Fibroblast of lung (primary cell): ENCODE results near the gene WIPF3. TPM values are rescaled to one million over a fixed set of nuclear protein-coding genes. Genes with fewer than 3 reads are reported as not detected.
A peak's percentile ranks its signal among the peaks of the same experiment; 100 is the strongest.

Source experiments
- DNase-seq, 2 donors: peaks; one replicate each; pipeline versions ENCODE4 v3.0.0 to v3.0.0-alpha.2; 2010; ENCODE audit warnings: low read depth in 2 of 2
- H2AFZ ChIP-seq: 2 replicates; pipeline ENCODE4 v1.5.1; 2012; ENCODE audit warnings: low read length, control low read depth, inconsistent platforms
- H3K27ac ChIP-seq: 2 replicates; pipeline ENCODE4 v1.5.1; 2011; ENCODE audit warnings: low read length, control low read depth; ENCODE audit not compliant: insufficient read depth
- H3K27me3 ChIP-seq: 2 replicates; pipeline ENCODE4 v1.5.1; 2011; ENCODE audit warnings: mild to moderate bottlenecking, low read length; ENCODE audit not compliant: control insufficient read depth, insufficient read depth
- H3K36me3 ChIP-seq: 2 replicates; pipeline ENCODE4 v1.5.1; 2011; ENCODE audit warnings: low read length; ENCODE audit not compliant: control insufficient read depth, insufficient read depth
- H3K4me1 ChIP-seq: 2 replicates; pipeline ENCODE4 v1.5.1; 2011; ENCODE audit warnings: low read length; ENCODE audit not compliant: control insufficient read depth, insufficient read depth; ENCODE audit errors: extremely low read depth
- H3K4me2 ChIP-seq: 2 replicates; pipeline ENCODE4 v1.5.1; 2011; ENCODE audit warnings: low read length, control low read depth; ENCODE audit not compliant: insufficient read depth; ENCODE audit errors: extremely low read depth
- H3K4me3 ChIP-seq, 4 experiments: fragments of 200-600 bp in 1 of 4; sonication (generic) in 1 of 4; replicated peaks in 1 of 4; 2 replicates each; pipeline ENCODE4 v1.5.1; 2011 to 2016; ENCODE audit warnings: low read length in 4 of 4, low read depth in 3 of 4, mild to moderate bottlenecking in 3 of 4, control low read depth in 2 of 4, inconsistent platforms in 1 of 4, mixed read lengths in 1 of 4; ENCODE audit not compliant: insufficient read depth in 1 of 4; ENCODE audit errors: control extremely low read depth in 1 of 4
- H3K79me2 ChIP-seq: 2 replicates; pipeline ENCODE4 v1.5.1; 2012; ENCODE audit warnings: mild to moderate bottlenecking, low read length, inconsistent platforms; ENCODE audit not compliant: control insufficient read depth, insufficient read depth
- H3K9ac ChIP-seq: 2 replicates; pipeline ENCODE4 v1.5.1; 2011; ENCODE audit warnings: mild to moderate bottlenecking, low read length, control low read depth; ENCODE audit not compliant: insufficient read depth
- H3K9me3 ChIP-seq: 2 replicates; pipeline ENCODE4 v1.5.1; 2012; ENCODE audit warnings: low read depth, low read length; ENCODE audit not compliant: control insufficient read depth, insufficient read depth
- H4K20me1 ChIP-seq: 2 replicates; pipeline ENCODE4 v1.5.1; 2011; ENCODE audit warnings: low read length; ENCODE audit not compliant: control insufficient read depth, insufficient read depth; ENCODE audit errors: extremely low read depth
- EZH2 ChIP-seq: IDR thresholded peaks from 2 replicates; pipeline ENCODE4 v1.5.1; 2012; ENCODE audit warnings: low read length, control low read depth, mild to moderate bottlenecking; ENCODE audit errors: missing control alignments
- polyA plus RNA-seq, 2 donors: library from polyadenylated mRNA; depleted of rRNA in 1 of 2; stranded (reverse) in 1 of 2; unstranded in 1 of 2; fragments of >200 nt; gene quantifications; 2 replicates each; pipeline ENCODE4 v1.2.1, GENCODE V29; 2011 to 2012; ENCODE audit warnings: missing spikeins in 1 of 2
- total RNA-seq: library from RNA; depleted of rRNA; stranded (reverse); fragments of >200 nt; gene quantifications from 2 replicates; pipeline ENCODE4 v1.2.1, GENCODE V29; 2014
- TF ChIP-seq, protein P1 (sequence below), 2 donors: IDR thresholded peaks in 1 of 2; conservative IDR thresholded peaks in 1 of 2; 1 replicate in 1 of 2; 2 replicates in 1 of 2; pipeline ENCODE4 v1.5.1; 2011 to 2012; ENCODE audit warnings: low read length in 2 of 2, control low read depth in 1 of 2, inconsistent platforms in 1 of 2, low read depth in 1 of 2, mild to moderate bottlenecking in 1 of 2

WIPF3 gene
- total and polyA plus RNA-seq, 2 donors (not counting 1 experiment from before 2014, with no cell fraction given) = 0.33 TPM; not detected in 1

DNA sequence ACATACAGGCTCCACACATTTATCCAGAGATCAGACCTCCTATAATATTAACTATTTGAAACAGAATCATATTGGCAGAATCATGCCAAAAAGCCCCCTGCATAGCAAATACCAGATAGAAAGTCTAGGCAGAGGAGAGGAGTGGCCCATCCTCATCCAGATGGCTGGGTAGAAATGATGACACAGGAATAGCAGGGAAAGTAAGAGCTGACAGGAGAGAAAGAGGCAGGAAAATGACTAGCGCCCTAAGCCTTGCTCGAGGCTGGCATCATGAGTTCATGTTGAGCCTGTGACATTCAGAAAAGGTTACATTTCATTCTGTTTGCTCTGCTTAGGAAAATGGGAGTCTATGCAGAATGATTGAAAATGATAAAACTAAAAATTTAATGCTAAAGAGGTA lies 27.6 kb downstream of the WIPF3 start:
- no peaks in the 10 kb centered on the region for H3K4me1 ChIP-seq
- TF ChIP-seq, protein P1, sequence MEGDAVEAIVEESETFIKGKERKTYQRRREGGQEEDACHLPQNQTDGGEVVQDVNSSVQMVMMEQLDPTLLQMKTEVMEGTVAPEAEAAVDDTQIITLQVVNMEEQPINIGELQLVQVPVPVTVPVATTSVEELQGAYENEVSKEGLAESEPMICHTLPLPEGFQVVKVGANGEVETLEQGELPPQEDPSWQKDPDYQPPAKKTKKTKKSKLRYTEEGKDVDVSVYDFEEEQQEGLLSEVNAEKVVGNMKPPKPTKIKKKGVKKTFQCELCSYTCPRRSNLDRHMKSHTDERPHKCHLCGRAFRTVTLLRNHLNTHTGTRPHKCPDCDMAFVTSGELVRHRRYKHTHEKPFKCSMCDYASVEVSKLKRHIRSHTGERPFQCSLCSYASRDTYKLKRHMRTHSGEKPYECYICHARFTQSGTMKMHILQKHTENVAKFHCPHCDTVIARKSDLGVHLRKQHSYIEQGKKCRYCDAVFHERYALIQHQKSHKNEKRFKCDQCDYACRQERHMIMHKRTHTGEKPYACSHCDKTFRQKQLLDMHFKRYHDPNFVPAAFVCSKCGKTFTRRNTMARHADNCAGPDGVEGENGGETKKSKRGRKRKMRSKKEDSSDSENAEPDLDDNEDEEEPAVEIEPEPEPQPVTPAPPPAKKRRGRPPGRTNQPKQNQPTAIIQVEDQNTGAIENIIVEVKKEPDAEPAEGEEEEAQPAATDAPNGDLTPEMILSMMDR (conservative IDR thresholded peaks at IDR 0.05 in 1 of 2, IDR thresholded peaks at IDR 0.05 in 1 of 2; ENCODE audit: low read depth in 1 of 2, low read length in 2 of 2) = no peak
- TF ChIP-seq EZH2 = no peak
- H3K36me3 ChIP-seq = no peaks in the 10 kb centered on the region

DNA sequence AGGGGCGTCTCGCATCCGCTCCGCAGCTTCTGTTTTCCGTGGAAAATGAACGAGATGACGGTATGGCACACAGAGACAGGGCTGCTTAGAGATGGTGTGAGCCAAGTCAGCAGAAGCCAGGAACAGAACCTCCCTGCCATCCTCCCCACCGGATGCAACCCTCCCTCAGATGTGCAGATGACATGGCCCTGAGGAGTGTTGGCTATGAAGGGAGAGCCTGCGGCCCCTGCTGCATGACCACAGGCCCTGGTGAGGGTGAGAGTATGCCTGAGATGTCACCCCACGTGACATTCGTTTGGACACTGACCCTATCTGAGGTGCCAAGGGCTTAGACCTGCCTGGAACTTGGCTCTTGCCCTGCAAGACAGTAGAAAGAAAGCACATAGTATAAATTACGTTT lies 29.4 kb downstream of the WIPF3 start:
- Histone ChIP-seq H3K4me3 (no peak overlapping the region), H3K4me1 (no peaks in the 10 kb centered on the region), H4K20me1 (no peaks in the 10 kb centered on the region), H3K9me3 (no peaks in the 10 kb centered on the region), H3K27ac (no peak overlapping the region), H3K4me2 (no peak overlapping the region), H3K9ac (no peak overlapping the region), H3K79me2 (no peaks in the 10 kb centered on the region), H3K27me3 (no peaks in the 10 kb centered on the region), H2AFZ (no peak overlapping the region), H3K36me3 (no peaks in the 10 kb centered on the region)
- TF ChIP-seq, protein P1 (conservative IDR thresholded peaks at IDR 0.05 in 1 of 2, IDR thresholded peaks at IDR 0.05 in 1 of 2; ENCODE audit: low read depth in 1 of 2, low read length in 2 of 2) = no peak
- TF ChIP-seq EZH2 = no peak
- no peak for DNase-seq

More for the DNA sequence above, 27.6 kb downstream of the WIPF3 start:
- H2AFZ ChIP-seq = no peak overlapping the region
- no peaks in the 10 kb centered on the region for H4K20me1 ChIP-seq
- H3K27ac ChIP-seq = no peak overlapping the region
- H3K79me2 ChIP-seq = no peaks in the 10 kb centered on the region
- no peaks in the 10 kb centered on the region for H3K9me3 ChIP-seq
- no peak overlapping the region for H3K4me3 ChIP-seq
- no peak for DNase-seq
- H3K4me2 ChIP-seq = no peak overlapping the region
- H3K27me3 ChIP-seq = no peaks in the 10 kb centered on the region
- H3K9ac ChIP-seq = no peak overlapping the region

- Histone ChIP-seq H3K79me2 (no peaks in the 10 kb centered on the region), H3K9me3 (no peaks in the 10 kb centered on the region), H3K36me3 (no peaks in the 10 kb centered on the region), H3K4me3 (no peak overlapping the region), H3K27me3 (no peaks in the 10 kb centered on the region), H4K20me1 (no peaks in the 10 kb centered on the region), H3K4me2 (peak overlapping the region; percentile 5), H3K27ac (no peak overlapping the region), H3K4me1 (no peaks in the 10 kb centered on the region), H3K9ac (no peak overlapping the region), H2AFZ (no peak overlapping the region)
- no peak for TF ChIP-seq EZH2
- TF ChIP-seq, protein P1 (conservative IDR thresholded peaks at IDR 0.05 in 1 of 2, IDR thresholded peaks at IDR 0.05 in 1 of 2; ENCODE audit: low read depth in 1 of 2, low read length in 2 of 2) = no peak
- DNase-seq = peak; percentile 77 to 79
Observed at GRCh38 chr7:29839302-29839701, 33.0 kb downstream of the WIPF3 start.
